OCI-LY3 (cell line): ENCODE data around the gene KRTAP5-5.

Experiments
- EZH2phosphoT487 ChIP-seq: fragments of 200-600 bp; shearing (Covaris generic); IDR thresholded peaks from 2 replicates; pipeline ENCODE4 v1.6.1; 2018; ENCODE audit warnings: antibody characterized with exemption, mixed run types, low read depth
- TF ChIP-seq, protein P1 (sequence below): fragments of 200-600, 300-600 bp; sonication (generic); IDR thresholded peaks from 2 replicates; pipeline ENCODE4 v1.5.1; 2014; ENCODE audit warnings: antibody characterized with exemption, low read length, low read depth

DNA sequence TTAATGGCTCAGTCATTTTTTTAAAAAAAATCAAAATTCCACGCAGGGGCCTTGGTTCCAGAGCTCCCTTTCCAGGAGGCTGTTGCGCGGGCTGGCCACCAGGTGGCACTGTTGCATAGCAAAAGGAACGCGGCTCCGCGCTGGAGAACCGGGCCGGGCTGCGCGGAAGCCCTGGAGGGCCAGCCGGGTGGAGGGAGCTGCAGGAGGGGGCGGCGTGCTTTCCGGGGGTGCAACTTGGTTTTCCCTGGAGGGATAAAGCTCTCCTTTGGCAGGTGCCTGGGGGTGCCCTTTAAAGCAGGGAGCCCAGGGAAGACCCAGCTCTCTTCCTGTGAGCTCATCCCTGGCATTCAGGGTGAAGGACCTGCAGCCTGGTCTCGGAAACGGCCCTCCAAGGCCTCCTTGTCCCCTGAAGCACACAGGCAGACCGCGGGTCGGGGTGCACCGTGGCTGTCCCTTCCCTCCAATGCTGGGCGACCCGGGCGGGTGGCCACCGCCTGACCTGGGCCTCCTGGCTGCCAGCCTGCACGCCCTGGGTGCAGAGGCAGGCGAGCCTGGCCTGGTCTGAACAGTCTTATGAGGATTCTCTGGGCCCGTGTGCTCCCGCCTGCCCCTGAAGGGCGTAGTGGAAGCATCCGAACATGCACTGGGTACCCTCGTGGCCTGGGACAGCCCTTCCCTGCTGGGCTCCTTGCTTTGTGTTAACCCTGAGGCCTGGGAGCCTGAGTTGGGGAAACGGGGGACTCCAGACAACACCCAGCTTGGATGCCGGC is 23.4 kb downstream of the KRTAP5-5 start:
- TF ChIP-seq, protein P1, sequence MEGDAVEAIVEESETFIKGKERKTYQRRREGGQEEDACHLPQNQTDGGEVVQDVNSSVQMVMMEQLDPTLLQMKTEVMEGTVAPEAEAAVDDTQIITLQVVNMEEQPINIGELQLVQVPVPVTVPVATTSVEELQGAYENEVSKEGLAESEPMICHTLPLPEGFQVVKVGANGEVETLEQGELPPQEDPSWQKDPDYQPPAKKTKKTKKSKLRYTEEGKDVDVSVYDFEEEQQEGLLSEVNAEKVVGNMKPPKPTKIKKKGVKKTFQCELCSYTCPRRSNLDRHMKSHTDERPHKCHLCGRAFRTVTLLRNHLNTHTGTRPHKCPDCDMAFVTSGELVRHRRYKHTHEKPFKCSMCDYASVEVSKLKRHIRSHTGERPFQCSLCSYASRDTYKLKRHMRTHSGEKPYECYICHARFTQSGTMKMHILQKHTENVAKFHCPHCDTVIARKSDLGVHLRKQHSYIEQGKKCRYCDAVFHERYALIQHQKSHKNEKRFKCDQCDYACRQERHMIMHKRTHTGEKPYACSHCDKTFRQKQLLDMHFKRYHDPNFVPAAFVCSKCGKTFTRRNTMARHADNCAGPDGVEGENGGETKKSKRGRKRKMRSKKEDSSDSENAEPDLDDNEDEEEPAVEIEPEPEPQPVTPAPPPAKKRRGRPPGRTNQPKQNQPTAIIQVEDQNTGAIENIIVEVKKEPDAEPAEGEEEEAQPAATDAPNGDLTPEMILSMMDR, result peak; percentile 97
- TF ChIP-seq EZH2phosphoT487, result no peak
